AG08395 (cell line): ENCODE results near the gene ZNF750.

ENCODE experiments used
- DNase-seq: peaks from one replicate; pipeline ENCODE4 v3.0.0; 2012; ENCODE audit warnings: mixed read lengths, low spot score

ZNF750 gene

DNA sequence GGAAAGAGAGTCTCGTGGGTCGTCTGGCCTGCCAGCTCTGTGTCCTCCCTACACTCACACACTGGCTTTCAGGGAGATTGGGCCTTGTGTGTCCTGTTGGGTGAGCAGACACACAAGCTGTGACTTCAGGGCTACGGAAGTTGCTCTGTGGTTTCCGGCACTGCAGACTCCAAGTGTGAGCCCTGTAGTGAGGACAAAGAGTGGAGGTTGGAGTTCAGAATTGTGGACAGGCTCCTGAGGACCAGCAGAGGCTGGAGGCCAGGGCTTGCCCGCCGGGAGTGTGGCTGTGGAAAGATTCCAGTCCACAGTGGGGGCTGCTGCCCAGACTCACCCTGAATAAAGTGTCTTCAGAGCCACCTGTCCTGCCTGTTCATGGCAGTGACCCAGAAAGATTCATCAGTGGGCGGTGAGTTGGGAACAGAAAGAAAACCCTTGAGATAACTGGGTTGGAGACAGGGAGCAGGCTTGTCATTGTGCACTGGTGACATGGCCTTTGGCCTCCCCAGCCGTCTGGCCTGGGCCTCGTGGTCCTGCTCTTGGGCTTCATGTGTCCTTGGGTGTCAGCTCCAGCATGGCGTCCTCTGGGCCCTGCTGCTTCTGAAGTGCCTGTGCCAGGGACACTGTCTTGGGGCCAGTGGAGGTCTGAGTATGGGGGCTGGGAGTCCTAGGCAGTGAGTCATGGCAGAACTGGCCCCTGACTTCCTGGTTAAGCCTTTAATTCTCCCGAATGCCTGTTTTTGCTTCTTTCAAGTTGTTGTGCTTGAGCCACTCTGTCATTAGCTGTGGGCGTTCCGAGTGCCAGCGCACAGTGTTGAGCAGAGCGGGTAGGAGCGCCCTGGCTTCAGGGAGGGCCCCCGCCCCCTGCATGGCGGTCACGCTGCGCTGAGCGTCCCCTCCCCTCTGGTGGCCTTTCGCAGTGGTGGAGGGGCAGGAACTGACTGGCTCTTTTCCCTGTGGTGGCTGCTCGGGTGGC, 19.9 kb upstream of the ZNF750 start:
- DNase-seq = peak; percentile 55

- DNase-seq = no peak
Observed at GRCh38 chr17:82858376-82859126, 18.7 kb upstream of the ZNF750 start.

DNA sequence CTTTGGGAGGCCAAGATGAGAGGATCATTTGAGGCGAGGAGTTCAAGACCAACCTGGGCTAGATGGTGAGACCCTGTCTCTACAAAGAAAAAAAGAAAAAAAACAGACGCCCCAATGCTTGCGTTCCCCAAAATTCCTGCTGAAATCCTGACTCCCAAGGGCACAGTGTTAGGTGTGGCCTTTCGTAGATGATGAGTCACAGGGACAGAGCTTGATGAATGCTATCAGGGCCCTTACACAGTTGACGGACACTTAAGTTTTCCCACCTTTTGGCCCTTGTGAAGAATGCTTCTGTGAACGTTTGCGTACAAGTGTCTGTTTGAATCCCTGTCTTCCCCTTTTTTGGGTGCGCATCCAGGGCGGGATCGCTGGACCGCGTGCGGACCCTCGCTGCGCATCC, 16.5 kb upstream of the ZNF750 start:
- no peak for DNase-seq

DNA sequence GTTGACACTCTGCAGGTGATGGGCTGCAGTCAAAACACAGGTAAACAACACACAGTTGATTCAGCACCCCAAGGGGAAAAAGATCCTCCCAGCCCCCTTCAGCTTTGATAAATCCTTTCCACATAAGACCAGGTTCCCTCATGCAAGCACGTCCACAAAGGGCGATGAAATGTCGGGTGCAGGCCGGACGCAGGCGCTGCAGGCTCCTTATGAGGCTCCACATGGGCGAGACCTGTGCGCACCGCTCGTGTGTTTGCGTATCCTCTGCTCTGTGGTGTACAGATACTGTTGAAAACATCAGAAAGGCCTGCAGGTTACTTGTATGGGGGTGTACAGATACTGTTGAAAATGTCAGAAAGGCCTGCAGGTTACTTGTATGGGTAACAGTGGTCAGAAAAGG, 14.4 kb upstream of the ZNF750 start:
- DNase-seq = no peak

GRCh38 chr17:82851381-82851780, 11.6 kb upstream of the ZNF750 start:
- DNase-seq = no peak

DNA sequence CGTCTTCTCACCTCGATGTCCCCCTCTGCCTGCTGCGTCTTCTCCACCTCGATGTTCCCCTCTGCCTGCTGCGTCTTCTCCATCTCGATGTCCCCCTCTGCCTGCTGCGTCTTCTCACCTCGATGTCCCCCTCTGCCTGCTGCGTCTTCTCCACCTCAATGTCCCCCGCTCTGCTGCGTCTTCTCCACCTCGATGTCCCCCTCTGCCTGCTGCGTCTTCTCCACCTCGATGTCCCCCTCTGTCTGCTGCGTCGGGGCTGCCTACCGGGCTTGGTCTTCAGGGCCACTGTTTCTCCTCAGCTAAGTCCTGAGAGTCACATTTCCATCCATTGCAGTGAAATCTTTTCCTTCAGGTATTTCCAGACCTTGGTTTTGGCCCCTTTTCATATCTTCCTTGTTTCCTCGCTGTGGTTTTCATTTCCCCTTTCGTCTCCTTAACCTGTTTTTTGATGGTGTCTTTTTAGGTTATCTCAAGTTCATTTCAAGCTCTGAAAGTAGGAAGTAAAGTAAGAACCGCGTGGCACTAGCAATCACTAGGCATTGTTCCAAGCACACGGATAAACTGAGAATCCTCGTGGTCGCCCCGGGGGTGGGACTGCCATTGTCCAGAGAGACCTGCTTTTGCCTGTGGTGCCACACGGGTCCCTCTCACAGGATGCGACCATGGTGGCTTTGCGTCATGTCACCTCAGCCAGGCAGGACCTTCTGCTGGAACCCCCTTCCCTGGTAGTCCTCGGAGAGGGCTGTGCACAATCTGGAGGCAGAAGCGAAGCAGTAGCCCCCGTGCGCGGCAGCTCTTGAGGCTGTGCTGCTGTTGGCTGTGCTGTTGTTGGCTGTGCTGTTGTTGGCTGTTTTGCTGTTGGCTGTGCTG, 9.5 kb upstream of the ZNF750 start:
- no peak for DNase-seq

DNA sequence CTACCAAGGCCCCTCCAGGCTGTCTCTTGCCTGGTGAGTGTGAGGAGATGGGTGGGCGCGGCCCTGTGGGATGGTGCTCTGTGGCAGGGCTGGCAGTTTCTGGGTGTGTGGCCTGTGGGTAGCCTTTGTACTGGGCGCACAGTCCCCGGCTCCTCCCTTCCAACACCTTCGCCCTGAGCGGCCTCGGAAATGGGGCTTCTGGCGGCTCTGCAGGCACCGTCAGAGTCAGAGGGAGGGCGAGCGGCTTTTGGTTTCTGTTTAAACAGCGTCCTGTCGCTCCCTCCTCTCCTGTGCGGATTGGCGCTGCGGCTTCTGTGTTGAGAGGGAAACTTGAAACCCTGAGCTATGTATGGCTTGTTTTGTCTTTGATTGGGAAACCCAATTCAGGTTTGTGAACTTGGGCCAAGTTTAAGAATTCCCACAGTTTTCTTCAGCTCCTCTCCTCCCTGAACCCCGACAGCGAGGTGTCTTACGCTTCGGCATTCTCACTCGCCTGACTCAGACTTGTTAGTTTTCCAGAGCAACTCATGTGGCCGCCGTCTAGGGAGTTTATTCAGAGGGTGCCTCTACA, 8.3 kb upstream of the ZNF750 start:
- DNase-seq = no peak

- DNase-seq = no peak
Observed at GRCh38 chr17:82846061-82846691, 6.4 kb upstream of the ZNF750 start.

DNA sequence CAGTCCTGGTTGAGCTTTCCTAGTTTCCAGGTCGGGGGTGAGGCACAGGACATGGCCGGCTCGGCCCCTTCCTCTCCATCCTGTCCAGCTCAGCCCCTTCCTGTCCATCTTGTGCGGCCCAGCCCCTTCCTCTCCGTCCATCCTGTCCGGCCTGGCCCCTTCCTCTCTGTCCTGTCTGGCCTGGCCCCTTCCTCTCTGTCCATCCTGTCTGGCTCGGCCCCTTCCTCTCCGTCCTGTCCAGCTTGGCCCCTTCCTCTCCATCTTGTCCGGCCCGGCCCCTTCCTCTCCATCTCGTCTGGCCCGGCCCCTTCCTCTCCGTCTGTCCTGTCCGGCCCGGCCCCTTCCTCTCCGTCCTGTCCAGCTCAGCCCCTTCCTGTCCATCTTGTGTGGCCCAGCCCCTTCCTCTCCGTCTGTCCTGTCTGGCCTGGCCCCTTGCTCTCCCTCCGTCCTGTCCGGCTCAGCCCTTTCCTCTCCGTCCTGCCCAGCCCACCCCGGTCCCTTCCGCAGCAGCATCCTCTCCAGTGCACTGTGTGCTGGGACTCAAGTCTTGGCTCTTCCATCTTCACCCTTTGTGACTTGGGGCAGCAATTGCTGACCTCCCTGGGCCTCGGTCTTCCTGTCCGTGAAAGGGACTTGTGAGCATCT, 5.5 kb upstream of the ZNF750 start:
- DNase-seq = no peak

DNA sequence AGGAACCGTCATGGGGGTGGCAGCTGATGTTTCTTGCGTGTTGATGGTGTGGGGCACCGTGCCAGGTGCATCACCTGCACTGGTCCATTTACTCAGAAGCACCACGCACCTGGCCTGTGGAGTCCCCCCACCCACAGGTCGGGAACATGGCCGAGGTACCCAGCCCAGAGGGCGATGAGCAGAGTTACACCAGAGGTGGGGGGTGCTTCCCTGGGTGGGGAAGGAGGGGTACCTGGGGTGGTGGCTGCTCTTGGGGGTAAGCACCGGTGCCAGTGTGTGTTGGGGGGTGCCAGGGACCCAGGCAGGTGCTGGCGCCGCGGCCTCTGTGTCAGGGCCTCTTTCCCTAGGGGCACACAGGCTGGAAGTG, 5.0 kb upstream of the ZNF750 start:
- no peak for DNase-seq

GRCh38 chr17:82843904-82844680, 4.3 kb upstream of the ZNF750 start:
- DNase-seq = no peak

- no peak for DNase-seq
Observed at GRCh38 chr17:82841921-82842596, 2.2 kb upstream of the ZNF750 start.

GRCh38 chr17:82840431-82840831, 609 bp upstream of the ZNF750 start:
- no peak for DNase-seq

- DNase-seq = peak; percentile 34
Observed at GRCh38 chr17:82838386-82839063, 1.3 kb downstream of the ZNF750 start.

GRCh38 chr17:82837586-82838320, 2.1 kb downstream of the ZNF750 start:
- DNase-seq = no peak

DNA sequence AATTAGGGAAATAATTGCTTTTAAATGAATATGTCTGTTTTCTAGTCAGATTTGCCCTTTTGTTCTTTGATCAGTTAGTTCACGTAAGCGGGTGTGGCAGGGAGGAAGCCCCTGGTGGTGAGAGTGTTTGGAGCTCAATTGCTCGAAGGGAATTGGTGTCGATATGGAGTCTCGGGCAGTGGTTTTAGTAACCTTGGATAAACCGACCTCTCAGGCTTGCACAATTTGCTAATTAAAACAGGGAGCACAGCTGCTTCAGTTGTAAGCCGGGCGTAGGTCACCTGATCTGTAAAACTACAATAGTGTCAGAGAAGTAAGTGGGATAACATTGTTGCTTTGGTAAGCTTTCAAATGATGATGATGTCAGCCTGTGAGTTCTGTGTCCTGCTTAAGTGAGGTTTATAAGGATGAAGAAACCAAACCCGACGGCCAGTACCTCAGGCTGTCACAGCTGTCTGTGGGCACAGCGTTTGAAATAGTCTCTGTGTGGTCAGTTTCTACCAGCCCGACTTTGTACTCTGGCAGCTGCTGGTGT, 2.9 kb downstream of the ZNF750 start:
- peak; percentile 18 for DNase-seq

DNA sequence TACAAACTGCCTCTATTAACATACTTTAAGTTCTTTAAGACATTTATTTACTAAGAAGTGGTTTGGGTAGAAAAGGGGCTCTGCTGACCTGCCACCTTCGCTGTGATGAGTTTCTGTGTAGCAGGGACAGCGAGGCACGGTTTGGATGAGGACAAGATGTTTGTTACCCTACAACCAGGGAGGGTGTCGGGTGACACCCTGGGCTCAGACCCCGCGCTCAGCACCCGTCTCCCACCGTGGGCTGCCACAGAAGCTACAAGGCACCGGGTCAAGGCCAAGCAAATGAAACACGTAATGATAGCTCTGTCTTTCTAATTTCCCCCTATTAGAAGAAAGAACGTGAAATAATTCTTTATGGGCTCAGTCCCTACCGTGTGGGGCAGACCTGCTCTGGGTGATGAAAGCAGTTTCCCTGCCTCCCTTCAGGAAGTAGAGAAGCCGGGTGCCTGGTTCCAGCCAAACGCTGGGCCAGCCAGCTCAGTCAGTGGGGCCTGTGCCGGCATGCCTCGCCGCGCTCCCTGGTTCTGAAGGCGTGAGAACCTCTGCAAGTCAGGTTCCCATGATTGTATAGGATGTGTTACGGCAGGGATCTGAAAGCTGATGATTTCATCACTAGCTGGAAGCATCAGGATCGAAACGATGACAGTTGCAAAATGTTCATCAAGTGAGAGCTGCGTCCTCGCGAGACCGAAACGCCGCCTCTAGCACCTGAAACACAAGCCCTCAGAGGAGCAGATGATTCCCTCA, 3.9 kb downstream of the ZNF750 start:
- DNase-seq = no peak
